HepG2 (cell line): Measurements from ENCODE around the gene ARHGAP15. TPM values are rescaled to one million over a fixed set of nuclear protein-coding genes. Genes with fewer than 3 reads are reported as not detected.

ENCODE experiments used
- ATAC-seq: fragments of 200-7000 bp; cut with Tn5 transposase; 3 replicates; pipeline ENCODE4 v1.9.1; 2020; ENCODE audit warnings: mild to moderate bottlenecking, moderate library complexity
- BruUV-seq: library from RNA; stranded (reverse); fragments of 400-500 nt; replicated peaks from 2 replicates; lab custom pipeline; 2021; lab: Mats Ljungman, UMichigan
- CTCF ChIA-PET: fragments of 300-600 bp; formaldehyde crosslinking; extraction: SDS; loops from one replicate; lab custom pipeline; 2021; ENCODE audit warnings: low total read pairs, inconsistent platforms, low intra/inter-chr PET ratio; lab: Yijun Ruan, JAX
- POLR2A ChIA-PET: fragments of 350-600 bp; sonication (Branson Sonifier 250); formaldehyde crosslinking; loops from one replicate; lab custom pipeline; 2020; ENCODE audit warnings: antibody characterized with exemption, inconsistent platforms; lab: Yijun Ruan, JAX
- DNase-seq: peaks from one replicate; pipeline ENCODE4 v3.0.0-alpha.2; 2015; ENCODE audit warnings: low spot score
- FAIRE-seq: peaks from 3 replicates; lab custom pipeline; 2011; peaks lifted over from hg19 to GRCh38; lab: Jason Lieb, UNC
- H2AFZ ChIP-seq: one replicate; pipeline ENCODE4 v1.6.1; 2011; ENCODE audit warnings: low read length, inconsistent platforms
- H3K27ac ChIP-seq: fragments of 300-600 bp; 3 replicates; pipeline ENCODE4 v1.8.0; 2011; ENCODE audit warnings: mixed run types, mild to moderate bottlenecking, mixed read lengths, low read length, inconsistent platforms; ENCODE audit not compliant: insufficient read depth; ENCODE audit errors: extremely low read length
- H3K27me3 ChIP-seq, 2 experiments: fragments of 200-600 bp in 1 of 2; 2 replicates in 1 of 2; 3 replicates in 1 of 2; pipeline versions ENCODE4 v1.6.0 to v1.8.0; 2011; ENCODE audit warnings: low read length in 2 of 2, mild to moderate bottlenecking in 2 of 2, moderate library complexity in 2 of 2, inconsistent platforms in 1 of 2; ENCODE audit not compliant: insufficient read depth in 2 of 2, control insufficient read depth in 1 of 2
- H3K36me3 ChIP-seq, 2 experiments: fragments of 200-600 bp in 1 of 2; replicated peaks in 1 of 2; 2 replicates in 1 of 2; 3 replicates in 1 of 2; pipeline versions ENCODE4 v1.5.1 to v1.8.0; 2011; ENCODE audit warnings: low read length in 2 of 2, inconsistent platforms in 1 of 2; ENCODE audit not compliant: insufficient read depth in 2 of 2, control insufficient read depth in 1 of 2
- H3K4me1 ChIP-seq: 2 replicates; pipeline ENCODE4 v1.5.1; 2012; ENCODE audit warnings: low read length, inconsistent platforms; ENCODE audit not compliant: insufficient read depth
- H3K4me2 ChIP-seq: 2 replicates; pipeline ENCODE4 v1.6.0; 2011; ENCODE audit warnings: low read depth, low read length, inconsistent platforms
- H3K4me3 ChIP-seq, 3 experiments: fragments of 200-600 bp in 1 of 3; sonication (generic), shearing (Covaris generic) in 1 of 3; replicated peaks in 1 of 3; 2 replicates each; pipeline ENCODE4 v1.5.1; 2011 to 2016; ENCODE audit warnings: low read length in 3 of 3, inconsistent platforms in 2 of 3, low read depth in 2 of 3, mild to moderate bottlenecking in 2 of 3, control low read depth in 1 of 3, mixed read lengths in 1 of 3; ENCODE audit not compliant: insufficient read depth in 1 of 3
- H3K79me2 ChIP-seq: one replicate; pipeline ENCODE4 v1.6.1; 2011; ENCODE audit warnings: low read length, inconsistent platforms; ENCODE audit not compliant: insufficient read depth
- H3K9ac ChIP-seq: 2 replicates; pipeline ENCODE4 v1.6.0; 2011; ENCODE audit warnings: mild to moderate bottlenecking, low read depth, low read length, inconsistent platforms; ENCODE audit not compliant: insufficient read depth
- H3K9me3 ChIP-seq: 2 replicates; pipeline ENCODE4 v1.5.1; 2012; ENCODE audit warnings: mild to moderate bottlenecking, low read length
- H4K20me1 ChIP-seq: 2 replicates; pipeline ENCODE4 v1.6.0; 2011; ENCODE audit warnings: inconsistent platforms, mild to moderate bottlenecking, low read length, moderate library complexity; ENCODE audit not compliant: insufficient read depth
- ATF1 ChIP-seq: IDR thresholded peaks from 2 replicates; pipeline ENCODE4 v1.6.1; 2016; ENCODE audit warnings: mild to moderate bottlenecking, control low read depth
- DRAP1 ChIP-seq: IDR thresholded peaks from 2 replicates; pipeline ENCODE4 v1.6.1; 2016; ENCODE audit warnings: missing genetic modification reagents, missing compliant biosample characterization
- ERF ChIP-seq: IDR thresholded peaks from 2 replicates; pipeline ENCODE4 v1.6.1; 2018; ENCODE audit warnings: missing biosample characterization, missing genetic modification reagents
- EZH2 ChIP-seq: conservative IDR thresholded peaks from 2 replicates; pipeline ENCODE4 v1.6.1; 2012; ENCODE audit warnings: mild to moderate bottlenecking, low read depth, low read length, moderate library complexity
- IRF2 ChIP-seq: IDR thresholded peaks from 2 replicates; pipeline ENCODE4 v1.6.1; 2018; ENCODE audit warnings: missing genetic modification reagents, missing compliant biosample characterization
- PATZ1 ChIP-seq: sonication (generic); formaldehyde crosslinking; IDR thresholded peaks from 2 replicates; pipeline ENCODE4 v1.4.0; 2020; ENCODE audit warnings: missing genetic modification reagents
- RXRB ChIP-seq: IDR thresholded peaks from 2 replicates; pipeline ENCODE4 v1.6.1; 2016; ENCODE audit warnings: borderline replicate concordance, missing genetic modification reagents, missing compliant biosample characterization
- SRF ChIP-seq: IDR thresholded peaks from 2 replicates; pipeline ENCODE4 v1.6.1; 2011; ENCODE audit warnings: mild to moderate bottlenecking, low read depth, low read length, moderate library complexity
- STAG1 ChIP-seq: sonication (generic); formaldehyde crosslinking; IDR thresholded peaks from 2 replicates; pipeline ENCODE4 v1.4.0; 2020; ENCODE audit warnings: missing genetic modification reagents
- ZFP1 ChIP-seq: IDR thresholded peaks from 2 replicates; pipeline ENCODE4 v1.6.1; 2016
- ZMAT3 ChIP-seq: sonication (generic); formaldehyde crosslinking; conservative IDR thresholded peaks from 2 replicates; pipeline ENCODE4 v1.7.0; 2021; ENCODE audit warnings: missing genetic modification reagents
- ZNF24 ChIP-seq: fragments of 450-650 bp; IDR thresholded peaks from 2 replicates; pipeline ENCODE4 v1.6.1; 2017; ENCODE audit warnings: antibody characterized with exemption, mild to moderate bottlenecking
- WGBS: methylation state at CpG from one replicate; pipeline ENCODE4 v1.1.6; 2017; ENCODE audit warnings: low lambda C conversion rate; 5-methylcytosine and 5-hydroxymethylcytosine counted together
- in situ Hi-C: cut with HindIII; loops from 2 replicates; pipeline ENCODE4 v1.10.0; 2017; ENCODE audit warnings: low pct_unique_long_range_greater_than_20kb; ENCODE audit not compliant: extremely low pct_ligation_motif_present
- intact Hi-C: fragments of 100-400 bp; cut with micrococcal nuclease; formaldehyde crosslinking; loops from one replicate; pipeline ENCODE4 v1.10.0; 2022; ENCODE audit not compliant: unreplicated experiment
- polyA plus RNA-seq, 8 experiments: library from polyadenylated mRNA; depleted of rRNA in 3 of 8; stranded (reverse) in 7 of 8; unstranded in 1 of 8; fragments of >200 nt; fragmentation: Illumina TruSeq in 4 of 8; extraction: Trizol in 4 of 8; gene quantifications; 2 replicates each; pipeline versions ENCODE4 v1.2.1 to v1.2.3, GENCODE V29; 2011 to 2016; ENCODE audit warnings: low read depth in 4 of 8, missing spikeins in 1 of 8, mixed read lengths in 1 of 8; ENCODE audit not compliant: insufficient read depth in 1 of 8
- total RNA-seq, 5 experiments: library from RNA; depleted of rRNA; stranded (reverse); fragments of >200 nt; fragmentation: Illumina TruSeq; extraction: Trizol; gene quantifications; 2 replicates each; pipeline ENCODE4 v1.2.3, GENCODE V29; 2016; ENCODE audit warnings: low read depth in 1 of 5
- TF ChIP-seq, protein P1 (sequence below): sonication (generic); formaldehyde crosslinking; IDR thresholded peaks from 2 replicates; pipeline ENCODE4 v1.9.0; 2021; ENCODE audit warnings: missing genetic modification reagents, borderline replicate concordance
- TF ChIP-seq, protein P2 (sequence below): sonication (generic); formaldehyde crosslinking; conservative IDR thresholded peaks from 2 replicates; pipeline ENCODE4 v1.8.0; 2022; ENCODE audit warnings: mild to moderate bottlenecking, moderate library complexity, missing genetic modification reagents
- TF ChIP-seq, protein P3 (sequence below): sonication (generic); IDR thresholded peaks from 2 replicates; pipeline ENCODE4 v1.6.1; 2016; ENCODE audit warnings: low read depth, borderline replicate concordance

ARHGAP15 gene
- total and polyA plus RNA-seq, 2 of the 13 experiments (the other 11 are each of a cell fraction or from before 2014, with no cell fraction given), result 0.04 TPM; not detected in 1

- intact Hi-C loops (no loop called here), in situ Hi-C loops (no loop called here)
- no peaks in the 10 kb centered on the region for H4K20me1 ChIP-seq
- 2% methylated on average over 1 of the region's 1 CpG for WGBS
- no peaks in the 10 kb centered on the region for H3K36me3 ChIP-seq
- 0 out of 2 replicates have a peak, but pooled peaks cover 7% of the 10 kb centered on the region for H3K4me1 ChIP-seq
- DNase-seq, result no peak
- H3K79me2 ChIP-seq, result no peaks in the 10 kb centered on the region
- H3K27ac ChIP-seq, result no peak overlapping the region
- no peak overlapping the region for H3K4me2 ChIP-seq
- CTCF ChIA-PET, result no interaction called here
- no peaks in the 10 kb centered on the region; a peak in 1 of 5 replicates for H3K27me3 ChIP-seq
- POLR2A ChIA-PET, result no interaction called here
- H3K9ac ChIP-seq, result no peak overlapping the region
- no peak for TF ChIP-seq ERF (CRISPR knock-in tag)
- no peak for TF ChIP-seq ATF1 (CRISPR knock-in tag)
- TF ChIP-seq PATZ1, result no peak
- no peak for TF ChIP-seq RXRB (CRISPR knock-in tag)
- TF ChIP-seq SRF, result no peak
- no peak for TF ChIP-seq DRAP1
- TF ChIP-seq, protein P1, sequence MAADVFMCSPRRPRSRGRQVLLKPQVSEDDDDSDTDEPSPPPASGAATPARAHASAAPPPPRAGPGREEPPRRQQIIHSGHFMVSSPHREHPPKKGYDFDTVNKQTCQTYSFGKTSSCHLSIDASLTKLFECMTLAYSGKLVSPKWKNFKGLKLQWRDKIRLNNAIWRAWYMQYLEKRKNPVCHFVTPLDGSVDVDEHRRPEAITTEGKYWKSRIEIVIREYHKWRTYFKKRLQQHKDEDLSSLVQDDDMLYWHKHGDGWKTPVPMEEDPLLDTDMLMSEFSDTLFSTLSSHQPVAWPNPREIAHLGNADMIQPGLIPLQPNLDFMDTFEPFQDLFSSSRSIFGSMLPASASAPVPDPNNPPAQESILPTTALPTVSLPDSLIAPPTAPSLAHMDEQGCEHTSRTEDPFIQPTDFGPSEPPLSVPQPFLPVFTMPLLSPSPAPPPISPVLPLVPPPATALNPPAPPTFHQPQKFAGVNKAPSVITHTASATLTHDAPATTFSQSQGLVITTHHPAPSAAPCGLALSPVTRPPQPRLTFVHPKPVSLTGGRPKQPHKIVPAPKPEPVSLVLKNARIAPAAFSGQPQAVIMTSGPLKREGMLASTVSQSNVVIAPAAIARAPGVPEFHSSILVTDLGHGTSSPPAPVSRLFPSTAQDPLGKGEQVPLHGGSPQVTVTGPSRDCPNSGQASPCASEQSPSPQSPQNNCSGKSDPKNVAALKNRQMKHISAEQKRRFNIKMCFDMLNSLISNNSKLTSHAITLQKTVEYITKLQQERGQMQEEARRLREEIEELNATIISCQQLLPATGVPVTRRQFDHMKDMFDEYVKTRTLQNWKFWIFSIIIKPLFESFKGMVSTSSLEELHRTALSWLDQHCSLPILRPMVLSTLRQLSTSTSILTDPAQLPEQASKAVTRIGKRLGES (CRISPR knock-in tag), result no peak
- no peak for TF ChIP-seq STAG1
- no peak for TF ChIP-seq ZNF24
- TF ChIP-seq IRF2 (CRISPR knock-in tag), result no peak
- no peak for TF ChIP-seq ZFP1 (CRISPR knock-in tag)
- TF ChIP-seq EZH2, result no peak
- no peak for TF ChIP-seq ZMAT3 (CRISPR knock-in tag)
- TF ChIP-seq, protein P2, sequence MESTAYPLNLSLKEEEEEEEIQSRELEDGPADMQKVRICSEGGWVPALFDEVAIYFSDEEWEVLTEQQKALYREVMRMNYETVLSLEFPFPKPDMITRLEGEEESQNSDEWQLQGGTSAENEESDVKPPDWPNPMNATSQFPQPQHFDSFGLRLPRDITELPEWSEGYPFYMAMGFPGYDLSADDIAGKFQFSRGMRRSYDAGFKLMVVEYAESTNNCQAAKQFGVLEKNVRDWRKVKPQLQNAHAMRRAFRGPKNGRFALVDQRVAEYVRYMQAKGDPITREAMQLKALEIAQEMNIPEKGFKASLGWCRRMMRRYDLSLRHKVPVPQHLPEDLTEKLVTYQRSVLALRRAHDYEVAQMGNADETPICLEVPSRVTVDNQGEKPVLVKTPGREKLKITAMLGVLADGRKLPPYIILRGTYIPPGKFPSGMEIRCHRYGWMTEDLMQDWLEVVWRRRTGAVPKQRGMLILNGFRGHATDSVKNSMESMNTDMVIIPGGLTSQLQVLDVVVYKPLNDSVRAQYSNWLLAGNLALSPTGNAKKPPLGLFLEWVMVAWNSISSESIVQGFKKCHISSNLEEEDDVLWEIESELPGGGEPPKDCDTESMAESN, result no peak
- TF ChIP-seq, protein P3, sequence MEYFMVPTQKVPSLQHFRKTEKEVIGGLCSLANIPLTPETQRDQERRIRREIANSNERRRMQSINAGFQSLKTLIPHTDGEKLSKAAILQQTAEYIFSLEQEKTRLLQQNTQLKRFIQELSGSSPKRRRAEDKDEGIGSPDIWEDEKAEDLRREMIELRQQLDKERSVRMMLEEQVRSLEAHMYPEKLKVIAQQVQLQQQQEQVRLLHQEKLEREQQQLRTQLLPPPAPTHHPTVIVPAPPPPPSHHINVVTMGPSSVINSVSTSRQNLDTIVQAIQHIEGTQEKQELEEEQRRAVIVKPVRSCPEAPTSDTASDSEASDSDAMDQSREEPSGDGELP, result no peak
- no peak overlapping the region for H2AFZ ChIP-seq
- H3K9me3 ChIP-seq, result no peaks in the 10 kb centered on the region
- H3K4me3 ChIP-seq, result no peak overlapping the region
- BruUV-seq, result no TSS peak
- no peak for FAIRE-seq
- no peak for ATAC-seq
Observed at GRCh38 chr2:143336719-143337210, 207.5 kb downstream of the ARHGAP15 start.
